Stromal cell of bone marrow (primary cell): ENCODE data around the gene HSBP1.

Source experiments
- DNase-seq: peaks from one replicate; pipeline ENCODE4 v3.0.0-alpha.2; 2012; ENCODE audit warnings: low read depth

HSBP1 gene

GRCh38 chr16:83807710-83808572 is at the start of gene HSBP1:
Gene HSBP1, plus strand, starts transcription at chr16:83807978. Its CDS starts 99 bp downstream, at chr16:83808077.
- peak; percentile 85 for DNase-seq

GRCh38 chr16:83762141-83762991 is 45.4 kb upstream of the HSBP1 start:
- DNase-seq: no peak

DNA sequence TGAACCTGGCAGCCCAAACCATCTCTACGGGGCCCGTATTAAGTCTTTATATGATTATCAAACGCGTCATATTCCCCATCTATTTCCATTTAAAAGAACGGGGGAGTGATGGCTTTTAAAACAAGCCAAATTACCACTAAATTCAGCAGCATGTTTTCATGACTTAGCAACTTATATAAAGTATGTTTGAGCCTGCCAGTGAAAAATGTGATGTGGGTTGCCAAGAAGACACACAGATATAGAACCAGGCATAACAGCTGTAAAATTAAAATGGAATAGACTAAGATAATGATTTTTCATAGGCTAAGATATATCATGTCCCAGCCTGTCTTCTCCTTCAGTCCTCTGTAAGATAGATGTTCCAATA is 44.8 kb upstream of the HSBP1 start:
- no peak for DNase-seq

DNA sequence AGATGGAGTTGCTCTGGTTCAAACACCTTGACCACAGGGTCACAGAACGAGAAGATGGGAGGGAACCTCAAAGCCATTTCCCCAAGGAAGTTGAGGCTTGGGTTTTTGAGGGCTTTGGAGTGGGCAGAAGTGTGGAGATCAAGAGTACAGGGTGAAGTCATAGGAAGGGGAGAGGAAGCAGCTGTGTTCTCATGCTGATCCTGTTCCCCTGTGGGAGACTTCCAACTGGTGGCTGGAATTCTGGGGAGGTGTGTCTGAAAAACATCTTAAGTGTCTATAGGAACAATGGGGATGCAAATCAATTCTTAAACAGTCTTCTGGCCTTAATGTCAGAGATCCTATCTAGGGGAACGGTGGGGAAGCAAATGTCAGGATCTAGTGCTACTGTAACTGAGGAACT is 38.8 kb upstream of the HSBP1 start:
- DNase-seq: no peak

DNA sequence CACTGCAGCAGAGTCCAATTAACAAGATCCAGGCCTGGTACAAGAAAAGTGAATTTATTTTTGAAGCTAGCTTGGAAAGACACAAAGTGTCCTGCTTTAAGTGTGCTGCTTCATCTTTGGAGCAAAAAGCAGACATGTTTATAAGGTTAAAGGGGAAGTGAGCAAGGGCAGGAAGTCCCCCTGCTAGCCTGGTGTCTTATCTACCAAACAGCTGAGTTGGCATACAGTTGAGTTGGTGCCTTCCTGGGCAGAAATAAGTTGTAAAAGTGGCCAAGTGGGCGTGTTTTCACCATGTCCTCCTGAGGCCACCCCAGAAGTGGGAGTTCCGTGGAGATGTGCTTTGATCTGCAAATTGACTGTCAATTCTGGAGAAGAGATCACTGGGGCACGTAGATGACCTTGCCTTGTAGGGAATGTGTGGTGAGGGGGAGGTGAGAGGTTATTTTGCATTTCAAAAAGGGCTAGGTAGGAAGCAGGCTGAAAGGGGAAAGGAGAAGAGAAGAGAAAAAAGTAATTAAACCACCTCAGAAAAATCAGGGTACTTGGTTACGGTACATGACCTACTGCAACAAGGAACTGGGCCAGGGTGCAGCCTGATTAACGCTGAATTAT is 38.3 kb upstream of the HSBP1 start:
- no peak for DNase-seq

- no peak for DNase-seq
Measured at GRCh38 chr16:83771306-83771942, 36.4 kb upstream of the HSBP1 start.

- DNase-seq: no peak
Measured at GRCh38 chr16:83772806-83773205, 35.0 kb upstream of the HSBP1 start.

DNA sequence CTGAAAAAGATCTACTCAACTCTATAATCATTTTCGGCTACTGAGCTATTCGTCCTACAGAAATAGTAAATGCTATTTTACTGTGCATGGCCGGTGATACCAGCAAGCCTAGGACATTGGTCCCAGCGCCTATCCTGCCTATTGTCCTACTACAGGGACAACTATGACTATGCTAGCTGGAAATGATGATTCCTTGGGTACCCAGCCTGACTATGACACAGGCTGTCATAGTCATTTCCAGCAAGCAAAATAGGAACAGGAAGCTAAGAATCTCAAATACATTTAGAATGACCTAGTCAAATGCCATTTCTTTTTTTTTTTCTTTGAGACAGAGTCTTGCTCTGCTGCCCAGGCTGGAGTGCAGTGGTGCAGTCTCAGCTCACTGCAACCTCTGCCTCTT is 33.7 kb upstream of the HSBP1 start:
- DNase-seq: no peak

GRCh38 chr16:83776944-83777343 is 30.8 kb upstream of the HSBP1 start:
- no peak for DNase-seq

GRCh38 chr16:83779886-83780285 is 27.9 kb upstream of the HSBP1 start:
- peak; percentile 31 for DNase-seq

GRCh38 chr16:83785455-83785854 is 22.3 kb upstream of the HSBP1 start:
- DNase-seq: no peak

- no peak for DNase-seq
Measured at GRCh38 chr16:83789642-83790401, 18.0 kb upstream of the HSBP1 start.

DNA sequence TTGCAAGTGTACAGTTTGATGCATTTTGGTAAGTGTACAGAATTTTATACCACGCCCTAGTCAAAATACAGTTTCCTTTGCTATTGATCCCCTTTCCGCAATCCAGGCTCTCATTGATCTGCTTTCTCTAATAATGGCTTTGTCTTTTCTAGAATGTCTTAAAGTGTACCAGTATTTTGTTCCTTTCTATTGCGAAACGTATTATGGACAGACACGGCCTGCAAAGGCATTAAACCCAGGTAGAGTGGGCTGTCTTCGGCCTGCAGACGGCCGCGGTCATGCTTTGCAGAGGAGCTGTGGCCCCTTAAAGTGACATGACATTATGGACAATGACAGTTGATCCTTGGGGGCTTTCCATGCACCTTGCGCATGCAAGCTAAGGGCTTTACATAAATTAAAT is 15.9 kb upstream of the HSBP1 start:
- DNase-seq: no peak

GRCh38 chr16:83792391-83792790 is 15.4 kb upstream of the HSBP1 start:
- no peak for DNase-seq

GRCh38 chr16:83793179-83793578 is 14.6 kb upstream of the HSBP1 start:
- DNase-seq: no peak

DNA sequence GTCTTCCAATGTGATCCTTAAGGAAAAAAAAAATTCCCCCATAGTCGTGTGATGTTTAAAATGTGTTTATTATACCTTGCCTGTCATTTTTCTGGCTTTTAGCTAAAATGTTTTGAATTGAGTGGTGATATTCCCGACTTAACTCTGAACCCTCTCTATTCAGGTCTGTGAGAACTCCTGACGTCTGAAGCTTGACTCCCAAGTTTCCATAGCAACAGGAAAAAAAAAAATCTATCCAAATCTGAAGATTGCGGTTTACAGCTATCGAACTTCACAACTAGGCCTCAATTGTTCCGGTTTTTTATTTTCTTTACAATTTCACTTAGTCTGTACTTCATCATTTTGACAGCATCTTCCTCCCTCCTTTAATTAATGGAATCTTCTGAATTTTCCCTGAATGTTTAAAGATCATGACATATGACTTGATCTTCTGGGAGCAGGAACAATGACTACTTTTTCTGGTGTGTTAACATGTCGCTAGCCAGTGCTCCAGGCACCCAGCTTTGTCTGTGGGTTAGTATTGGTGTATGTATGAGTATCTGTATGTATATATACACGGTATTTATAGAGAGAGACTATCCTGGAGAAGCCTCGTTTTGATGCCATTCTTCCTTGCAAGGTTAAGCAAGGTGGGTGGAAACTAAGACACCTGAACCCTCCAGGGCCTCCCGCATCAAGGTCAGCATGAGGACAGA is 12.8 kb upstream of the HSBP1 start:
- DNase-seq: no peak

DNA sequence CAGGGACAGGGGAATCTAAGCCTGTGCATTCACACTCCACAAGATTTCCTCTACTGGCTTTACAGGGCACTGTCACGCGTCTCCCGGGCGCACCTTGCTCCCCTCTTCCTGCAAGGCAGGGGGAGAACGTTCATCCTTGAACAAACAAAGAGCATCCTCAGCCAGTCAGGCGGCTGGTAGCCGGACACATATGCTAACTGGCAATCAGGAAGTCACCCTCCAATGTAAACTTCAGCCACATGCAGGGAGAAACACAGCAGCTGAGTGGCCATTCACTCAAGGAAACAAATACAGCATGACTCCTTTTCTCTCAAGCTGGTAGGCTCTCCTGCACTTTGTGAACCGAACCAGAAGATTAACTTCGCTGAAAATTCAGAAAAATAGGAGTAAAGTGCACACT is 10.8 kb upstream of the HSBP1 start:
- no peak for DNase-seq

DNA sequence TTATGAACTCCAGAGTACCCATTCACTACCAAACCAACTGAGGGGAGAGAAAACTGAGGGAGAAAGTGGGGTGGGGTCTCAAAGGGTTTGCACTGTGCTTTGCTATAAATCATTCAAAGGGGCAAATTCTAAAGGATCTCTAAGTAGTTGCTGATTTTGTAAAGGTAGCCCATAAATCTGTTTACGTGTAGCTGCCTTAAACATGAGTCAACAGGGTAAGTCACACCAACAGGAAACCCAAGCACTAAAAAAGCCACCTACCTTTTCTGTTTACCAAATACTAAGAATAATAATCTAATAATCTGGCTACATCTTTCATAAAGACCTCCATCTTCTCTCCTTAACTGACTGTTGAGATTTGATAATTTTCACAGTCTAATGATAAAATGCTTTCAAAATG is 8.4 kb upstream of the HSBP1 start:
- no peak for DNase-seq

DNA sequence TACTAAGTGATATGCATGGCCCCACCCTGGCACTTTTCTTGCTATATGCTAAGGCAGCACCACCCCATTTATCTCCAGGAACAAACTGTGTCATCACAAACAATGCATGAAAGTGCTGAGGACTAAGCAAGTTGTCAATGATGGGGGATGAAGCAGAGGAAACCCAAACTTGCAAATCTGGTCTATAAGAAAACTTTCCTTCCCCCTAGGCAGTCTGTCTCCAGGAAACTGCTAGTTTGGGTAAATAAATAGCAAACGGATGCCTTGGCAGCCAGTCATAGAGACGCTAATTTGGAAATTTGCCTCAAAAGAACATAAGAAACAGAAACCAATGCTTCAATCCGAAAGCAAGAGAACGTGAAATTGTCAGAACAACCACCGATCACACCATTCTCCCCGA is 5.6 kb upstream of the HSBP1 start:
- peak; percentile 71 for DNase-seq

DNA sequence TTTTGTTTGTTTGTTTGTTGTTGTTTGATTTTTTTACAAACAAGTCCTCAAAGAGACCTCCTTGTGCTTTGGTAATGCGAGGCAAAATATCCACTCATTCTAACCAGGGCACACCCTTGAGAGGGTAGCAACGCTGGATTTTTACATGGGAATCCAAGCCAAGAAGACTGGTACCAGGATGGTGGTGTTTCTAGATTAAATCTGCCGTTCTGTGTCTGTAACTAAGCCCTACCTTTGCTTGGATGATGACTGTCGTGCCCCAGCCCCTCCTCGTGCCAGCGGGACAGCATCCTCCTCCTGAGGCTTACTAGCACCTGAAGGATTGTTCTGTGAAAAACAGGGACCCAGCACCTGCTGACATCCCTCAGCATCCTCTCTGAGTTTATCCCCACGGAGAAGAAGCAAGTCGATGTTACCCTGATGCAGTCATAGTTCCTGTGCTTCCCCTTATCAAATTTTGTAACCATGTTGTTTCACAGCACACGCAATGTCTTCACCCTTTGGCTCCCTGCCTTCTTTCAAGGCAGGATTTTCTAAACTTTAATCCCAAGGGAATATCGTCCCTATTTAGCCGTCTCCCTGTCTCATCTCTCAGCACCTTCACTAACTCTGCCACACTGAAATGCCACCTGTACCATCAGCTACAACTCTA is 5.1 kb upstream of the HSBP1 start:
- no peak for DNase-seq
